AG09319 (cell line): ENCODE data around the gene GALNS.
"Not testable (repeated sequence)": the region's sequence is repeated elsewhere in the genome, so short reads cannot be mapped to it uniquely, and the experiment has no call there.

Source experiments
- DNase-seq: peaks from one replicate; pipeline ENCODE4 v3.0.0-alpha.2; 2010; ENCODE audit warnings: low read depth; ENCODE audit errors: extremely low read depth
- TF ChIP-seq, protein P1 (sequence below): IDR thresholded peaks from 2 replicates; pipeline ENCODE4 v1.5.1; 2011; ENCODE audit warnings: low read depth, mild to moderate bottlenecking, inconsistent platforms, low read length, moderate library complexity

Gene GALNS

DNA sequence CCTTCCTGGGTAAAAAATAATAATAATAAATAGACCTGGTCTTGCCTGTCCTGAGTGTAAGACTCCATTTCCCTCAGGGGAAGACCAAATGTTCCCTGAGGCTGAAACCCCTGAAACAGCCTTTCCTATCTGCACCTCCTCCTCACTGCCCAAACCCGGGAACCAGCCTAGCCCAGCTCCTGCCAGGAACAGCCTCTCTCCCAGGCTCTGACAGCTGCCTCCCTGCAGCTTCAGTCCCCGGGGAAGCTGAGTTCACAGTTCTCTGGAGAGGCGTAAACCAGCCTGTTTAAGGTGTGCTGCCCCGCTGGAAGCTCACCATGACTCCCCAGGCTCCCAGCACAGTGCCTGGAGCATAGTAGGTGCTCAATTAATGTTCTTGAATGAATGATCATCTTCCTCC is 60.5 kb downstream of the GALNS start:
- TF ChIP-seq, protein P1, sequence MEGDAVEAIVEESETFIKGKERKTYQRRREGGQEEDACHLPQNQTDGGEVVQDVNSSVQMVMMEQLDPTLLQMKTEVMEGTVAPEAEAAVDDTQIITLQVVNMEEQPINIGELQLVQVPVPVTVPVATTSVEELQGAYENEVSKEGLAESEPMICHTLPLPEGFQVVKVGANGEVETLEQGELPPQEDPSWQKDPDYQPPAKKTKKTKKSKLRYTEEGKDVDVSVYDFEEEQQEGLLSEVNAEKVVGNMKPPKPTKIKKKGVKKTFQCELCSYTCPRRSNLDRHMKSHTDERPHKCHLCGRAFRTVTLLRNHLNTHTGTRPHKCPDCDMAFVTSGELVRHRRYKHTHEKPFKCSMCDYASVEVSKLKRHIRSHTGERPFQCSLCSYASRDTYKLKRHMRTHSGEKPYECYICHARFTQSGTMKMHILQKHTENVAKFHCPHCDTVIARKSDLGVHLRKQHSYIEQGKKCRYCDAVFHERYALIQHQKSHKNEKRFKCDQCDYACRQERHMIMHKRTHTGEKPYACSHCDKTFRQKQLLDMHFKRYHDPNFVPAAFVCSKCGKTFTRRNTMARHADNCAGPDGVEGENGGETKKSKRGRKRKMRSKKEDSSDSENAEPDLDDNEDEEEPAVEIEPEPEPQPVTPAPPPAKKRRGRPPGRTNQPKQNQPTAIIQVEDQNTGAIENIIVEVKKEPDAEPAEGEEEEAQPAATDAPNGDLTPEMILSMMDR, result no peak
- DNase-seq, result no peak

GRCh38 chr16:88793251-88793954 is 63.3 kb downstream of the GALNS start:
- TF ChIP-seq, protein P1, result no peak
- no peak for DNase-seq

DNA sequence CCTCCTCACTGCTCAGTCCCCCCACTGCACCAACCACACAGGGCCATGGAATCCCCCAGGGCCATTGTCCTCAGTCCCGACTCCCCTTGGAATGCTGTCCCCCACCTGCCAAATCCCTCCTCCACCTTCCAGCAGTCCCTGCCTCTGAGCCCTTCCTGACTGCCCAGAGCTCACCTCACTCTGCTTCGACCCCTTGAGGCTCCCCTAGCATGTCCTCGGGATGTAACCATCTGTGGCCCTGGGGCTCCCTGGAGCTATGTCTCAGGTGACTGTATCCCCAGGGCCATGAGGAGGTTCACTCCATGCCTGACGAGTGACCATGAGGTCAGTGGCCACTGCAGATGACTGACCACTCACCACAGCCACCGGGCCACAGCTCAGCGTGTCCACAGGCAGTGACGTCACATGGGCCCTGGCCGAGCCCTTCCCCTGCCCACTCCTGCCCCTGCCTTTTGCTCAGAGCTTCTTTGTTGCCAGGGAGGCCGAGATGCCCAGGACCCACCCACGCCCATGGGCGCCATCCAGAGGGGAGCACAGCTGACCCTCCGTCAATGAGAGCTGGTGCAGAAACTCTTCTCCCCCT is 64.0 kb downstream of the GALNS start:
- no peak for DNase-seq
- TF ChIP-seq, protein P1, result no peak

- no peak for DNase-seq
- TF ChIP-seq, protein P1, result no peak
Observed at GRCh38 chr16:88792078-88792550, 64.6 kb downstream of the GALNS start.

- TF ChIP-seq, protein P1, result no peak
- no peak for DNase-seq
Observed at GRCh38 chr16:88790312-88791211, 66.2 kb downstream of the GALNS start.

- TF ChIP-seq, protein P1, result no peak
- DNase-seq, result no peak
Observed at GRCh38 chr16:88789594-88789993, 67.2 kb downstream of the GALNS start.

DNA sequence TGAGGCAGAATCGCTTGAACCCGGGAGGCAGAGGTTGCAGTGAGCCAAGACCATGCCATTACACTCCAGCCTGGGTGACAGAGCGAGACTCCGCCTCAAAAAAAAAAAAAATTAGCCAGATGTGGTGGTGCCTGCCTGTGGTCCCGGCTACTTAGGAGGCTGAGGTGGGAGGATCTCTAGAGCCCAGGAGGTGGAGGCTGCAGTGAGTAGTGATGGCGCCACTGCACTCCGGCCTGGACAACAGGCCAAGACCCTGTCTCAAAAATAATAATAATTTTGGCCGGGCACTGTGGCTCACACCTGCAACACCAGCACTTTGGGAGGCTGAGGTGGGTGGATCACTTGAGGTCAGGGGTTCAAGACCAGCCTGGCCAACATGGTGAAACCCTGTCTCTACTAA is 68.0 kb downstream of the GALNS start:
- DNase-seq, result not testable (repeated sequence)
